Urinary bladder (tissue), 4 donors: ENCODE data around the gene SLC12A8. TPM values are rescaled to one million over a fixed set of nuclear protein-coding genes. Genes with fewer than 3 reads are reported as not detected.

Experiments used
- DNase-seq: peaks from one replicate; pipeline ENCODE4 v3.0.0-alpha.2; 2015; ENCODE audit errors: extremely low spot score
- H3K27ac ChIP-seq: one replicate; pipeline ENCODE4 v1.5.1; 2013; ENCODE audit warnings: low read depth, mild to moderate bottlenecking, moderate library complexity
- H3K36me3 ChIP-seq: one replicate; pipeline ENCODE4 v1.6.1; 2013; ENCODE audit warnings: mild to moderate bottlenecking, moderate library complexity; ENCODE audit not compliant: insufficient read depth
- H3K4me1 ChIP-seq: one replicate; pipeline ENCODE4 v1.6.1; 2013; ENCODE audit warnings: mild to moderate bottlenecking, moderate library complexity; ENCODE audit not compliant: insufficient read depth
- H3K4me3 ChIP-seq: one replicate; pipeline ENCODE4 v1.5.1; 2013; ENCODE audit warnings: low read depth, low read length
- WGBS: extraction: QIAGEN DNeasy Blood & Tissue Kit; methylation state at CpG from one replicate; pipeline ENCODE4 v1.1.7; 2013; 5-methylcytosine and 5-hydroxymethylcytosine counted together
- polyA plus RNA-seq: library from polyadenylated mRNA; stranded (reverse); fragments of 200-250 nt; gene quantifications from one replicate; pipeline ENCODE4 v1.2.3, GENCODE V29; 2013
- total RNA-seq: library from RNA; depleted of rRNA; stranded (reverse); fragments of >200 nt; gene quantifications from one replicate; pipeline ENCODE4 v1.2.3, GENCODE V29; 2014
- donor health status: healthy with polysubstance abuse.
- donor health status: healthy.

Gene SLC12A8
- total and polyA plus RNA-seq, 2 donors, result 1.4 to 2.9 TPM

DNA sequence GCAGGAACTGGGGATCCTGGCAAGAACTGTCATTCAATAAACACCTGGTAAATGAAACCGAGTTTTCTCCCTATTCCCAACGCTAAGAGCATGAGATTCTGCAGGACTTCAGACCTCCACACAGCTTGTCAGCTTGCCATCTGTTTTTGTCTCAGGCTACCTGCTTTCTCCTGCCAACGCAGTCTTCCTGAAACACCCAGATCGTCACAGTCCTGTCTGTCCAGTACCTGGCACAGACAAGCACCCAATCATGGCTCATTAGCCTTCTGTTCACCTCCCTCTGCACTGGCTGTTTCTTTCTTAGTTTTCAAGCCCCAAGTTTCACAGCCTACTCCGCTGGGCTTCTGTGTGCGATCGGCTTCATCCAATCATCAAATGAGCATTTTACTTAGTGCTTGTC lies 5.0 kb downstream of the SLC12A8 start:
- Histone ChIP-seq H3K36me3 (no peaks in the 10 kb centered on the region), H3K4me1 (peaks cover 4% of the 10 kb centered on the region), H3K4me3 (no peak overlapping the region), H3K27ac (no peak overlapping the region)
- no peak for DNase-seq
- WGBS, result 82% methylated on average over 7 of the region's 7 CpGs

DNA sequence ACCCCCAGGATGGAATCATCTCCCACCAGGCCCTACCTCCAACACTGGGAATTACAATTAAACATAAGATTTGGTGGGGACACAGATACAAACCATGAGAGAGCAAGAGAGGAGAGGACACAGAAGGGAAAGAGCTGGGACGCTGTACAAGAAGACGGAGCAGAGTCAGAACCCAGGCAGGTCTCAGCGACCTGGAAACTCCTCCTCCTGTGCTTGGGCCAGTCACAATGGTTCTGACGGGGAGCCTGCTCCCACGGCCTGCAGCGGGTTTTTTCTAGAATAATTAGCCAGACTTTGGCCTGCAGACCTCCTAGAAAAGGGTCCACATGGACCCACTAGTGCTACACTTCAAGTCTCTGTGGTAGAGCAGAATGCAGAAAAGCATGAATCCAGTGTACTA lies 5.6 kb downstream of the SLC12A8 start:
- H3K27ac ChIP-seq, result no peak overlapping the region

DNA sequence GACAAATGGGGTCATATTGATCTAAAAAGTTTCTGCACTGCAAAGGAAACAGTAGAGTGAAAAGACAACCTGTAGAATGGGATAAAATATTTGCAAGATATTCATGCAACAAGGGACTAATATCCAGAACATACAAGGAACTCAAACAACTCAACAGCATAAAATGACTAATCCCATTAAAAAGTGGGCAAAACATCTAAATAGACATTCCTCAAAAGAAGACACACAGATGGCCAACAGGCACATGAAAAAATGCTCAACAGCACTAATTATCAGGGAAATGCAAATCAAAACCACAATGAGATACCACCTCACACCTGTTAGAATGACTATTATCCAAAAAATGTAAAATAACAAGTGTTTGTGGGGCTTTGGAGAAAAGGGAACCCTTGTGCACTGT lies 8.8 kb downstream of the SLC12A8 start:
- Histone ChIP-seq H3K4me1 (no peaks in the 10 kb centered on the region), H3K27ac (no peak overlapping the region), H3K36me3 (no peaks in the 10 kb centered on the region), H3K4me3 (no peak overlapping the region)
- DNase-seq, result no peak

More for the DNA sequence above, 5.6 kb downstream of the SLC12A8 start:
- Histone ChIP-seq H3K36me3 (no peaks in the 10 kb centered on the region), H3K4me3 (no peak overlapping the region), H3K4me1 (peaks cover 1% of the 10 kb centered on the region)
- DNase-seq, result no peak
- 83% methylated on average over 6 of the region's 6 CpGs for WGBS

DNA sequence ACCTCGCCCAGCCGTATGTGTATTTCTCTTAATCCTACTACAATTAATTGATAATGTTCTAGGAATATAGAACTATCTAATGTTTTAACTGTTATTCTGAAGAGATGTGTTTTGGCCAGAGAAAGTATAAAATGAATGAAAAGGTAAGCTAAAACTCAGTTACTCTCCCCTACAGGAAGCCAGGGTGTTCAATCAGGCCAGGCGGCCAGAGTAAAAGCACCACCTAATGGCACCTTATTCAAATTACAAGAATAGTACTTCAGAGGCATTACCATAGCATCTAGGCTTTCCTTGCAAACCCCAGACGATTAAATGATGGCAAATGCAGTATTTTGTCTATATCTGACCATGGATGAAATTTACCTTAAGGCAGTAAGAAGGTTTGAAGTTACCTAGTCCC lies 10.4 kb downstream of the SLC12A8 start:
- no peak overlapping the region for H3K4me3 ChIP-seq
- DNase-seq, result no peak
- no peaks in the 10 kb centered on the region for H3K36me3 ChIP-seq
- 77% methylated on average over 4 of the region's 4 CpGs for WGBS
- no peaks in the 10 kb centered on the region for H3K4me1 ChIP-seq
- no peak overlapping the region for H3K27ac ChIP-seq

DNA sequence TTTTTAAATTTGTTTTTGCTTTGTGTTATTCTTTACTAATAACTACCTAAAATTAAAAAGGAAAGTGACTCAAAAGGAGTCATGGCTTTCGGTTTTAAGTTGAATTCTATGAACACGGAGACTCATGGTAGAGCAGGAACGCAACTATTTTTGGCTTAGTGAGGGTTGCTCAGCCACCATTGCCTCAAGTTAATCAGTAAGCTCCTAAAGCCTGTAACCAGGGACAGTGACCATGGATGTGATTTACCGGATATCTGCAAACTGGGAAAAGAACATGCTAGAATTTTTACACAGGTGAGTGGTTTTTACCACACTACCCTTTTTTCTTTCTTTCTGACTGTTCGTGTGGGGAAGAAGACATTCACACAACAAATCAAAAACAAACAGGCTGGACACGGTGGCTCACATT lies 11.8 kb downstream of the SLC12A8 start:
- no peaks in the 10 kb centered on the region for H3K4me1 ChIP-seq
- no peaks in the 10 kb centered on the region for H3K36me3 ChIP-seq
- H3K27ac ChIP-seq, result no peak overlapping the region
- WGBS, result 85% methylated on average over 6 of the region's 6 CpGs
- DNase-seq, result no peak
- no peak overlapping the region for H3K4me3 ChIP-seq

DNA sequence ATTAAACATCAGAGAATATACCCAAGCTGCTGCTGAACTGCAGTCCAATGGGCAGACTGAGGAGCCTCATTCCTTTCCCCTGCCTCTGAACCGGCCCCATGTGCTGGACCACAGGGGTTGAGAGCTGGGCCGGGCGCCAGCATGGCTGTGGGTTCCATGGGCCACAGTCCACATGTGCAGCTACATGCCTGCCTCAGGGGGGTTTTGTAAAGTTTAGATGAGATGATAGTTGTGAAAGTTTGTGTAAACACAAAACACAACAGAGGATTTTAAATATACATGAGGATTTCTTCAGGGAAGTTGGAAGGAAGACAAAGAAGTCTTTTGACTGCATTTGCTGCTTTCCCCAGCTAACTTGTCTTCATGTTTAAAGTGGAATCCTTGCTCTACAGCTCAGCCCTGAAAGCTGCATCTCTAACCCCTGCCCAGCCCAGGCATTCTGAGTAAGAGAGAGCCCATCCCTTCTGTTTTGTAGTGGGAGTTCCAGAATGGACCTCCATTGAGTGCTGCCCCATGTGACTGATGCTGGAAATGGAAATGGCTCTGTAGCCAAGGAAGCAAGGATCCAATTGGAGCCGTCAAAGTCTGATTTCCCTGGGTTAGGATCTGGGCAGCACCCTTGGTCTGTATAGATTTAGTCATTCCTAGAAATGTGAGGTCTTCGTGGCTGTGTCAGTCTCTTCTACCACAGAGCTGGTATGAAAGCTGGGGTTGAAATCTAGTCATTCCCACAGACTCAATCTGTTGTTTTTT lies 17.5 kb downstream of the SLC12A8 start:
- no peaks in the 10 kb centered on the region for H3K36me3 ChIP-seq
- DNase-seq, result no peak
- no peaks in the 10 kb centered on the region for H3K4me1 ChIP-seq
- H3K4me3 ChIP-seq, result no peak overlapping the region
- no peak overlapping the region for H3K27ac ChIP-seq
- WGBS, result 47% methylated on average over 5 of the region's 5 CpGs

DNA sequence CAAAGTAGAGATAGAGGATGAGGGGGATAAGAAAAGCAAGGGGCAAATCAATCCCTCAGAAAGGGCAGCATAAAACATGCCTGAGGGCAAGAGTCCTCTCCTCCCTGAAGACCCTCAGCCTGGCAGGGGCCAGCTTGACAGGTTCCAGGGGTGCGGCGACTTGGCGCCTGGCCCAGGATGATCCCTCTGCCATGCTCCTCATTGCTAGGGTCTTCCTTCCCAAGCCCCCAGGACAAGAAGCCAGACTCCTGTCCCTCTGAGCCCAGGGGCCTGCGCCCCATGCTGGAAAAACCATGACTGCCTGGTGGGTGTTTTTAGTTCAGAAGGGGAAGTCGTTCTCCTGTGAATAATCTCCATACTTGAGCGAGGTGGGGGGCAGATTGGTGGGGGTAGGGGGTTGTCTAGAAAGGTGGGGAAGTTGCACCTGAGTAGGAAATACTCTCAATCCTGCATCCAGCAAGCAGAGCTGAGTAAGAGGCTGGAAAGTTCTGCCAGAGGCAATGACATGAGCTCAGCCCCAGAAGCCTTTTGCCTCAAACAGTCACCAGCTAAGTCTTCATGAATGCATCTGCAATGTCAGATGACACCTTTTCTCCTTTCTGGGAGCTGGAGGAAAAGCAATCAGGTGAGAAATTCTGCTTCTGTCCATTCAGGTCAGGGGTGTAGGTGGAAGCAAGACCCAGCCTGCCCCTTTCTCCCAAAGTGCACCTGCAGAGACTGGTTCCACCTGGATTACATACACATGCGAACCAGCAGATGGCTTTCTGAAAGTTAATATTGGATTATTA lies 18.3 kb downstream of the SLC12A8 start:
- Histone ChIP-seq H3K36me3 (no peaks in the 10 kb centered on the region), H3K4me3 (no peak overlapping the region), H3K27ac (no peak overlapping the region), H3K4me1 (no peaks in the 10 kb centered on the region)
- DNase-seq, result no peak
- 89% methylated on average over 7 of the region's 7 CpGs for WGBS

DNA sequence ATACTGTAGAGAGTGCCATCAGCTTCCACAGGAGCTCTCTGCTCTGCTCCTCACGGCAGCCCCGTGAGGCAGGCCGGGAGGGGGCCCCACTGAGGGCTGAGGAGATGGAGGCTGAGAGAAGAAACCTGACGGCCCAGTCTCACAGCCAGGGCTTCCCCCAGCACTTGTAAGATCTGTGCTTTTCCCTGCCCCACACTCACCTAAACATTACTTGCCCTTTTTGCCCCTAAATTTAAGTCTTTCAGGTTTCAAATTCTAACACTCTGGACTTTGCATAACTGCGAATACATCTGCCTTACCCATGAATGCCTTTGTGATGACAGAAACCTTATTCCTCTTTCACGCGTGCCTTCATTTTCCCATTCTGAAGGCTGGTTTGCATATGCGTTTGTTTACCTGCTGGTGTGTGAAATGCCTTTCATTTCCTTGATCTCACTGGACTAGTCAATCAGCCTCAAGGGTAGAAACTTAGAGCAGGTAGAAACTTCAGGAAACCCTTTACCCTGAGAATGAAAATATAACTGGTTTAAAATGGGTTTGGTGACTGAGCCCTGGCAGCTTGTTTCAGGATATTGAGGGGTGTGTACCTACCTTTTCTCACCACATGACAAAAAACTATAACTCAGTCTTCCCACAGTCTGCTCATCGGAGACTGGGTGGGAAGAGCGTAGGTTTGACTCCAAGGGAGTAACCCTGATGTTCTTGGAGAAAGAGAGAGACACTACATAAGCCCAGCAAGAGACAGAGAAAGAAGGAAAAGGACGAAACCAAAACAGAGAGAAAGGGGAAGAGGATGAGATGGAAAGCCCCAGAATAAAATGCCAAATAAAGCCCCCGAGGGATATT lies 20.1 kb downstream of the SLC12A8 start:
- H3K27ac ChIP-seq, result no peak overlapping the region

DNA sequence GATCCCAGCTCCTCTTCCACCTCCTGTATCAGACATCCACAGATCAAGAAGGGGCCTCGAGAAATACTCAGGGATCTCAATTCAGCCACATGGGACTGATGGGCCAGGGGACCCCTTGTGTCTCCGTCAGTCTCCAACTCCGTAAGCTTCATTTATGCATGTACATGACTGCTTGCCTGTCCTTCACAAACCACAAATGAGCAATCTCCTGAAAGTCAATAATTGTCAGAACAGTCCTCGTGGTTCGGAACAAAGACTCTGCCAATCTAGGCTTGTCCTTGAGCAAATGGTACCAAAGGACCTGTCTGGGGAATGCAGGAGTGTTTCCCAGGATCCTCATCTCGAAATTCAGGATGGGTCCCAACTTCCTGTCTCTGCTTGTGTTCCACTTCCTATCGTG lies 20.8 kb downstream of the SLC12A8 start:
- Histone ChIP-seq H3K36me3 (no peaks in the 10 kb centered on the region), H3K4me3 (no peak overlapping the region), H3K27ac (no peak overlapping the region), H3K4me1 (no peaks in the 10 kb centered on the region)
- no peak for DNase-seq
- 88% methylated on average over 7 of the region's 7 CpGs for WGBS

More for the DNA sequence above, 20.1 kb downstream of the SLC12A8 start:
- no peaks in the 10 kb centered on the region for H3K36me3 ChIP-seq
- H3K4me1 ChIP-seq, result no peaks in the 10 kb centered on the region
- 74% methylated on average over 12 of the region's 12 CpGs for WGBS
- no peak for DNase-seq
- H3K4me3 ChIP-seq, result no peak overlapping the region

DNA sequence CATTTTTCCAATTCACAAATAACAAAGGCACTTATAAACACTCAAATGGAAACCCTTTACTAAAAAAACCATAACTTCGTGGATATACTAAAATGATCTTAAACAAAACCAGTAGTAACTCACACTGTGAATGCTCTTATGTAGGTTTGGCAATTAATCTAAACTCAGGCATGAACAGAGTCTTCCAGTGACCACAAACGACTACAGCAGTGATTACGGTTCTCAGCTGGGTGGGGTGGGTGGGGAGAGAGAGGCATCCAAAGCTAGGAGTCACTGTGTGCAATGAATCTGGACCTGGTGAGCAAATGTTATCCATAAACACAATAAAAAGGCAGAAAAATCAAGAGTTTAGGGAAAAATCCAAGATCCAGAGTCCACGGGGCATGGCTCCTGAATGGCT lies 21.3 kb downstream of the SLC12A8 start:
- Histone ChIP-seq H3K4me3 (no peak overlapping the region), H3K36me3 (no peaks in the 10 kb centered on the region), H3K27ac (no peak overlapping the region), H3K4me1 (no peaks in the 10 kb centered on the region)
- 69% methylated on average over 4 of the region's 4 CpGs for WGBS
- no peak for DNase-seq

DNA sequence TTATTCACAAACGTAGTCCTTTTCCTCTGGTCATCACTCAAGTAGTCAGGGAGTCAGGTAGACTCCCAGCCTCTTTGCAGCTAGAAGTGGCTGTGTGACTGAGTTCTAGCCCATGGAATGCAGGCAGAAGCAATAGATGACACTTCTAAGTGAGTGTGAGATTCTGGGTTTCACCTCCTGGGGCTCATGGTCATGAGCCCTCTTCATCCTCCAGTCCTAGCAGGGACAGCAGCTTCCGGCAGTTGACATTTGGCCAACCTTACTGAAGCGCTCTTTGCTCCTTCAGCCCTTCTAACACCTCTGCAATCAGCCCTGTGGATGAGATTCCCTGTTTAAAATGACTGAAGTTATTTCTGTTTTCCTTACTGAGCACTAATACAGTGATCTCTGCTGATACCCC lies 21.8 kb downstream of the SLC12A8 start:
- no peak overlapping the region for H3K4me3 ChIP-seq

DNA sequence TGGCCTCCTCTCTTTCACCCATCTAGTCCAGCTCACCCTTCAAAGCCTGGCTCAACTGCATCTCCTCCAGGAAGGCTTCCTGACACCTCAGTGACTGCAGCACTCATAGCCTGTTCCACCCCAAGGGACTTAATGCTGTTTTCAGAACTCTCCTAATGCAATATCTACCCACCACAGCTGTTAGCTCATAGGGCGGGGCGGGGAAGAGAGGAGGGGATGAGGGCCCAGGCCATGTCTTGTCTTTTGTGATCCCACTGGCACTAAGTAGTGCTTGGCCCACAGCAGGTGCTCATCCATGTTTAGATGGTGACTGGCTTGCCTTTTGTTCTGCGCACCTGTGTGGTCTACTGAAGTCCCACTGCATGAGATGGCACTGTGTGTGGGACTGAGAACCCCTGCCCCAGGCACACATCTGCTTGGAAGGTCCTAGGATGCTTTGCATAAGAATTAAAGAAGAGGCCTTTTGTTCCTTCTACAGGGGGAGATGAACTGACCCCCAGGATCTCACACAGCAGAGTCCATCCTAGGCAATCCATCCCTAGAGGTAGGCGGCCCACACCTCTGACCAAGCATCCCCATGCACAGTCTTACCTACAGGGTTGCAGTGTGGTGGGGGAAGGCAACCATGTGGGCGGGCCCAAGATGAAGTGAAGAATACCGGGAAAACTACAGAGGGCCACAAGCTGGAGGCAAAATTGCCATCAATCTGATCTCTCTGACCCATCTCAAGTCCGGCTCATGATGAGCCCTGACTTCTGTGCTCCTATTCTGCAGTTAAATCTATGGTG lies 23.0 kb downstream of the SLC12A8 start:
- 98% methylated on average over 7 of the region's 7 CpGs for WGBS
- no peak for DNase-seq
- Histone ChIP-seq H3K27ac (no peak overlapping the region), H3K4me1 (no peaks in the 10 kb centered on the region), H3K36me3 (no peaks in the 10 kb centered on the region), H3K4me3 (no peak overlapping the region)

More for the DNA sequence above, 21.8 kb downstream of the SLC12A8 start:
- Histone ChIP-seq H3K4me1 (no peaks in the 10 kb centered on the region), H3K27ac (no peak overlapping the region), H3K36me3 (no peaks in the 10 kb centered on the region)
- DNase-seq, result no peak
- 64% methylated on average over 3 of the region's 3 CpGs for WGBS

DNA sequence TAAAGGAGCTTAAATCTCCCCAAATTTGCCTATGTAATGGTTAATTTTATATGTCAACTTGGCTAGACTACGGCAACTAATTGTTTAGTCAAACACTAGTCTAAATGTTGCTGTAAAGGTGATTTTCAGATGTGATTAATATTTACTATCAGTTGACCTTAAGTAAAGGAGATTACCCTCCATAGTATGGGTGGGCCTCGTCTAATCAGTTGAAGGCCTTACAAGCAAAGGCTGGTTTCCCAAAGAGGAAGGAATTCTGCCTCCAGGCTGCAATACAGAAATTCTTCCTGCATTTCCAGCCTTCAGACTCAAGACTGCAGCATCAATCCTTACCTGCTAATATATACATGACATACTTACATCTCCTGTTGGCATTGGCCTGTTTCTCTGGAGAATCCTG lies 23.6 kb downstream of the SLC12A8 start:
- Histone ChIP-seq H3K4me3 (no peak overlapping the region), H3K36me3 (no peaks in the 10 kb centered on the region), H3K27ac (no peak overlapping the region), H3K4me1 (no peaks in the 10 kb centered on the region)
- no peak for DNase-seq
- 97% methylated on average over 2 of the region's 2 CpGs for WGBS
